Vagina (tissue), 2 donors: ENCODE data around the gene PTOV1.

Experiments
- CTCF ChIP-seq, 3 experiments: fragments of 450-650 bp in 2 of 3; fragments of 200-600 bp in 1 of 3; sonication (generic) in 1 of 3; IDR thresholded peaks; one replicate each; pipeline ENCODE4 v1.5.1; 2017 to 2019; ENCODE audit warnings: antibody characterized with exemption in 3 of 3, mild to moderate bottlenecking in 2 of 3, moderate library complexity in 2 of 3
- POLR2A ChIP-seq, 2 donors: fragments of 450-650 bp; IDR thresholded peaks; one replicate each; pipeline ENCODE4 v1.6.1; 2017; ENCODE audit warnings: antibody characterized with exemption in 2 of 2, mild to moderate bottlenecking in 2 of 2, moderate library complexity in 2 of 2

- no peak for TF ChIP-seq CTCF (IDR thresholded peaks at IDR 0.05)
- TF ChIP-seq POLR2A (IDR thresholded peaks at IDR 0.05), result no peak
Observed at GRCh38 chr19:49883094-49883493, 32.1 kb downstream of the PTOV1 start.
